Measurements from ENCODE around the gene IPO4.

The IPO4 gene

DNA sequence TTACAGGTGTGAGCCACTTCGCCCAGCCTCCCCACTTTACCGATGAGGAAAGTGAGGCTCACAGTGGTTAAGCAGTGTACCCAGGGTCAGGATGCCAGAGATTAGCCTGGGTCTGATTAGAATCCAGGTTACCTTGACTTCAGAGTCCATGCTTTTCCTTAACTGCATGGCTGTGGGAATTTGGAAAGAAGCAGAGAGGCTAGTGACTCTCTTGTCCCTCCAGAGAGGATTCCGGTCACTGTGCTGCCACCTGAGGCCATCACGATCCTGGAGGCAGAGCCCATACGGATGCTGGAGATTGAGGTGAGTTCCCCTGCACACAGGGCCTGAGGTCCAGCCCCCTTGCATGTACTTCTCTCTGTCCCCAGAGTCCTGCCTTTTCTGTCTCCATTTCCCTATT, 12.0 kb downstream of the IPO4 start:
- Histone ChIP-seq H3K27ac (ENCODE audit: low read depth, low read length) (no peak overlapping the region), H3K14ac (ENCODE audit: low read length) (no peak overlapping the region), H2BK5ac (ENCODE audit: low read depth, low read length, poor library complexity) (no peak overlapping the region), H3K4me2 (ENCODE audit: low read length) (no peak overlapping the region), H2AFZ (ENCODE audit: insufficient read depth, low read length, poor library complexity) (no peak overlapping the region), H2BK12ac (ENCODE audit: low read length) (no peak overlapping the region), H3K79me2 (ENCODE audit: control insufficient read depth, insufficient read depth, low read length, poor library complexity) (no peaks in the 10 kb centered on the region), H4K12ac (ENCODE audit: low read depth, low read length) (no peak overlapping the region), H4K91ac (ENCODE audit: low read depth, low read length) (no peak overlapping the region), H2BK120ac (ENCODE audit: insufficient read depth, low read length, poor library complexity) (no peak overlapping the region), H3K4me1 (ENCODE audit: control insufficient read depth in 1 of 2, insufficient read depth in 2 of 2, low read length in 2 of 2) (peaks cover under 1 to 2% of the 10 kb centered on the region in 2 experiments), H3K9ac (ENCODE audit: low read length) (no peak overlapping the region), H3K79me1 (ENCODE audit: low read length) (no peaks in the 10 kb centered on the region), H3K4ac (ENCODE audit: low read depth, low read length) (no peak overlapping the region), H2AK5ac (ENCODE audit: low read length) (no peak overlapping the region), H4K8ac (ENCODE audit: low read depth, low read length) (no peak overlapping the region), H3K36me3 (ENCODE audit: control insufficient read depth in 1 of 2, insufficient read depth in 2 of 2, low read length in 2 of 2) (peaks cover 47 to 54% of the 10 kb centered on the region in 2 experiments), H3K4me3 (ENCODE audit: low read depth, low read length) (no peak overlapping the region), H3K9me3 (ENCODE audit: insufficient read depth, low read depth, low read length) (no peaks in the 10 kb centered on the region), H3K18ac (ENCODE audit: low read length) (no peak overlapping the region), H3K23ac (ENCODE audit: low read length) (no peak overlapping the region), H3K27me3 (ENCODE audit: insufficient read depth, low read length) (no peaks in the 10 kb centered on the region)
- no CpG with 5 or more reads among the region's 5 CpGs for WGBS (ENCODE audit: extremely low coverage, insufficient coverage, insufficient read length)
- DNase-seq: no peak

DNA sequence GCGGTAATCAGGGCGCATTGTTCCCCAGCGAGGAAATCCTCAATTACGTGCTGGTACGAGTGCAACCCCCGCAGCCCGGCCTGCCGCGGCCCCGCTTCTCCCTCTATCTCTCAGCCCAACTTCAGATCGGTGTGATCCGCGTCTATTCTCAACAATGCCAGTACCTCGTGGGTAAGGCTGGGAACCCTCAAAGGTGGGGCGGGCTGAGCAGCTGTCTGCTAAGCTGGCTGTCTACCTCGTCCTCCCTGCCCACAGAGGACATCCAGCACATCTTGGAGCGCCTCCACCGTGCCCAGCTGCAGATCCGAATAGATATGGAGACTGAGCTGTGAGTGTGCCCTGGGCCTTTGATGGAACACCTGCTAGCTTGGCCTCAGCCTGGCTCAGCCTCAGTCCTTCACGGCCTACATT, 15.7 kb downstream of the IPO4 start:
- no peak overlapping the region for H2BK5ac ChIP-seq (ENCODE audit: low read depth, low read length, poor library complexity)
- H3K18ac ChIP-seq (ENCODE audit: low read length): no peak overlapping the region
- no peaks in the 10 kb centered on the region for H3K79me1 ChIP-seq (ENCODE audit: low read length)
- no peaks in the 10 kb centered on the region for H3K9me3 ChIP-seq (ENCODE audit: insufficient read depth, low read depth, low read length)
- H4K91ac ChIP-seq (ENCODE audit: low read depth, low read length): no peak overlapping the region
- H3K14ac ChIP-seq (ENCODE audit: low read length): no peak overlapping the region
- H2BK12ac ChIP-seq (ENCODE audit: low read length): no peak overlapping the region
- no peak overlapping the region for H4K12ac ChIP-seq (ENCODE audit: low read depth, low read length)
- peaks cover 15 to 18% of the 10 kb centered on the region in 2 experiments for H3K36me3 ChIP-seq (ENCODE audit: control insufficient read depth in 1 of 2, insufficient read depth in 2 of 2, low read length in 2 of 2)
- no peak overlapping the region for H3K4me3 ChIP-seq (ENCODE audit: low read depth, low read length)
- no peak overlapping the region for H2AFZ ChIP-seq (ENCODE audit: insufficient read depth, low read length, poor library complexity)
- H3K79me2 ChIP-seq (ENCODE audit: control insufficient read depth, insufficient read depth, low read length, poor library complexity): no peaks in the 10 kb centered on the region
- no CpG with 5 or more reads among the region's 20 CpGs for WGBS (ENCODE audit: extremely low coverage, insufficient coverage, insufficient read length)
- no peak overlapping the region for H3K27ac ChIP-seq (ENCODE audit: low read depth, low read length)
- H3K27me3 ChIP-seq (ENCODE audit: insufficient read depth, low read length): no peaks in the 10 kb centered on the region
- DNase-seq: no peak
- H3K23ac ChIP-seq (ENCODE audit: low read length): no peak overlapping the region
- H3K9ac ChIP-seq (ENCODE audit: low read length): no peak overlapping the region
- no peak overlapping the region for H4K8ac ChIP-seq (ENCODE audit: low read depth, low read length)
- H2BK120ac ChIP-seq (ENCODE audit: insufficient read depth, low read length, poor library complexity): no peak overlapping the region
- H3K4ac ChIP-seq (ENCODE audit: low read depth, low read length): no peak overlapping the region
- peaks cover 3 to 7% of the 10 kb centered on the region in 2 experiments for H3K4me1 ChIP-seq (ENCODE audit: control insufficient read depth in 1 of 2, insufficient read depth in 2 of 2, low read length in 2 of 2)
- H3K4me2 ChIP-seq (ENCODE audit: low read length): no peak overlapping the region
- no peak overlapping the region for H2AK5ac ChIP-seq (ENCODE audit: low read length)

DNA sequence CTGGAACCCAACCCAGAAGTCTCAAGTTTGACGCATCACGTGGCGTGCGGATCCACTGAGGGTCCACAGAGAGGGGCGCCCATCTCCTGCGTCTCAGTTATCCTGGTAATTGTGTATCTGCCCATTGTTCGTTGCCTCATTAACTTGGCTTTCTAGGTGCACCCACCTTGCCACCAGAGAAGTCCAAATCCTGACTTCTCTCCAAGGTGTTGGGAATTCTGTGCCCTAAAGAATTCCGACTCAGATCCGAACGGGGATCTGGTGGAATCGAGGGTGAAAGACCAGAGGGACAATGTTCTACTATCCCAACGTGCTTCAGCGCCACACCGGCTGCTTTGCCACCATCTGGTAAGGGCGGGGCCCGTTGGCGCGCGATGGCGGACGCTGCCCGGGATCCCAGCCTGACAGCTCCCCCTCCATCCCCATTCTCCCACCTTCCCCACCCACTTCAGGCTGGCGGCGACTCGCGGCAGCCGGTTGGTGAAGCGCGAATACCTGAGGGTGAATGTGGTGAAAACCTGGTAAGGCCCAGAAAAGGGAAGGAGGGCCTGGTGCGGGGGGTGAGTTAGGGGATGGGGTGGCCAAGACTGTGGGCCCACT, 16.3 kb downstream of the IPO4 start:
- Histone ChIP-seq H3K79me2 (ENCODE audit: control insufficient read depth, insufficient read depth, low read length, poor library complexity) (no peaks in the 10 kb centered on the region), H2BK5ac (ENCODE audit: low read depth, low read length, poor library complexity) (no peak overlapping the region), H4K12ac (ENCODE audit: low read depth, low read length) (peak overlapping the region; percentile 63), H2BK12ac (ENCODE audit: low read length) (no peak overlapping the region), H2AFZ (ENCODE audit: insufficient read depth, low read length, poor library complexity) (peak overlapping the region; percentile 56), H3K79me1 (ENCODE audit: low read length) (no peaks in the 10 kb centered on the region), H3K9me3 (ENCODE audit: insufficient read depth, low read depth, low read length) (no peaks in the 10 kb centered on the region), H3K9ac (ENCODE audit: low read length) (no peak overlapping the region), H4K8ac (ENCODE audit: low read depth, low read length) (peak overlapping the region; percentile 81), H2BK120ac (ENCODE audit: insufficient read depth, low read length, poor library complexity) (no peak overlapping the region), H3K27ac (ENCODE audit: low read depth, low read length) (no peak overlapping the region), H4K91ac (ENCODE audit: low read depth, low read length) (peak overlapping the region; percentile 26), H3K27me3 (ENCODE audit: insufficient read depth, low read length) (no peaks in the 10 kb centered on the region), H3K18ac (ENCODE audit: low read length) (no peak overlapping the region), H3K36me3 (ENCODE audit: control insufficient read depth in 1 of 2, insufficient read depth in 2 of 2, low read length in 2 of 2) (peaks cover 11 to 17% of the 10 kb centered on the region in 2 experiments), H3K14ac (ENCODE audit: low read length) (peak overlapping the region; percentile 34), H3K4me3 (ENCODE audit: low read depth, low read length) (peak overlapping the region; percentile 62), H2AK5ac (ENCODE audit: low read length) (no peak overlapping the region), H3K4ac (ENCODE audit: low read depth, low read length) (no peak overlapping the region), H3K4me1 (ENCODE audit: control insufficient read depth in 1 of 2, insufficient read depth in 2 of 2, low read length in 2 of 2) (peaks cover 3 to 7% of the 10 kb centered on the region in 2 experiments), H3K23ac (ENCODE audit: low read length) (no peak overlapping the region), H3K4me2 (ENCODE audit: low read length) (peak overlapping the region; percentile 67)
- DNase-seq: no peak
- no CpG with 5 or more reads among the region's 30 CpGs for WGBS (ENCODE audit: extremely low coverage, insufficient coverage, insufficient read length)

DNA sequence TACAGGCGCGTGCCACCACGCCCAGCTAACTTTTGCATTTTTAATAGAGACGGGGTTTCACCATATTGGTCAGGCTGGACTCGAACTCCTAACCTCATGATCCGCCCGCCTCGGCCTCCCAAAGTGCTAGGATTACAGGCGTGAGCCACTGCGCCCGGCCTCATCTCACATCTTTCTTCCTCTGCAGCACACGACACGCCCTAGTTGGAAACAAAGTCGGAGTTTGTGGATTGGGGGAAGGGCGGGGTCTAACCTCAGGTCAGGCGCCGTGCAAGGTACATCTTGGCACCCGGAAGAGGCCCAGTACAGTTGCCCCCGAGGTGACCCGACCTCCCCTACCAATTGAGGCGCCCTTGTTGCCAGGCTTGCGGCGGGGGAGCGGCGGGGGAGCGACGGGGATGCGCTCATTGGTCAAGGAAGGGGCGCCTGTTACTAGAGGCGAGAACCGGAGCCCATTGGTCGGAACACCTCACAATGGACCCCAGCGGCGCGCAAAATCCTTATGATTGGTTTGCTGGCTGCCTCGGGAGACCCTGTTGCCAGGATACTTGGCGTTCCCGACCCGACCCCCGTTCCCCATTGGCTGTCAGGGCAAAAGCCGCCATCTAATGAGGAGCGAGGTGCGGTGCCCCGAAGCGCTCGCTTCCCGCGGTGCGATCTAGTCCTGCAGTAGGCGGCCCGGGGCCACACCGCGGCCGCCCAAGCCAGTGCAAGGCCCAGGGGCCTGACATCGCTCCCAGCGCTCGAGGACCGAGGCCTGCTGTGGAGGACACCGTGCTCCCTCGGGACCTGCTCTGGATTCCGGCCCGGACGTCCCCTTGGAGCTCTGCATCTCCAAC, 17.0 kb downstream of the IPO4 start, which contains the start of gene REC8:
Gene REC8, plus strand, starts transcription at position 659 of the 839 bp plus-strand sequence. CDS start 473 bp downstream, outside the sequence.
- DNase-seq: no peak
- H3K4me1 ChIP-seq (ENCODE audit: control insufficient read depth in 1 of 2, insufficient read depth in 2 of 2, low read length in 2 of 2): peaks cover 3 to 7% of the 10 kb centered on the region in 2 experiments
- H2AK5ac ChIP-seq (ENCODE audit: low read length): no peak within 1 kb of the TSS
- no peak within 1 kb of the TSS for H2BK120ac ChIP-seq (ENCODE audit: insufficient read depth, low read length, poor library complexity)
- peaks cover 7 to 13% of the 10 kb centered on the region in 2 experiments for H3K36me3 ChIP-seq (ENCODE audit: control insufficient read depth in 1 of 2, insufficient read depth in 2 of 2, low read length in 2 of 2)
- peak within 1 kb of the TSS; percentile 81 for H4K8ac ChIP-seq (ENCODE audit: low read depth, low read length)
- H3K79me1 ChIP-seq (ENCODE audit: low read length): no peaks in the 10 kb centered on the region
- peak within 1 kb of the TSS; percentile 62 for H3K4me3 ChIP-seq (ENCODE audit: low read depth, low read length)
- H3K79me2 ChIP-seq (ENCODE audit: control insufficient read depth, insufficient read depth, low read length, poor library complexity): no peaks in the 10 kb centered on the region
- H3K18ac ChIP-seq (ENCODE audit: low read length): peak within 1 kb of the TSS; percentile 29
- H4K91ac ChIP-seq (ENCODE audit: low read depth, low read length): peak within 1 kb of the TSS; percentile 26
- H3K27ac ChIP-seq (ENCODE audit: low read depth, low read length): no peak within 1 kb of the TSS
- no CpG with 5 or more reads among the region's 63 CpGs for WGBS (ENCODE audit: extremely low coverage, insufficient coverage, insufficient read length)
- no peak within 1 kb of the TSS for H2BK12ac ChIP-seq (ENCODE audit: low read length)
- no peaks in the 10 kb centered on the region for H3K9me3 ChIP-seq (ENCODE audit: insufficient read depth, low read depth, low read length)
- no peak within 1 kb of the TSS for H3K23ac ChIP-seq (ENCODE audit: low read length)
- H4K12ac ChIP-seq (ENCODE audit: low read depth, low read length): peak within 1 kb of the TSS; percentile 63
- no peak within 1 kb of the TSS for H3K9ac ChIP-seq (ENCODE audit: low read length)
- H3K27me3 ChIP-seq (ENCODE audit: insufficient read depth, low read length): no peaks in the 10 kb centered on the region
- no peak within 1 kb of the TSS for H2BK5ac ChIP-seq (ENCODE audit: low read depth, low read length, poor library complexity)
- H3K4me2 ChIP-seq (ENCODE audit: low read length): peak within 1 kb of the TSS; percentile 67
- peak within 1 kb of the TSS; percentile 34 for H3K14ac ChIP-seq (ENCODE audit: low read length)
- peak within 1 kb of the TSS; percentile 56 for H2AFZ ChIP-seq (ENCODE audit: insufficient read depth, low read length, poor library complexity)
- no peak within 1 kb of the TSS for H3K4ac ChIP-seq (ENCODE audit: low read depth, low read length)

All from trophoblast cell (in vitro differentiated cells and primary cell).